ENCODE data around the gene BEGAIN.

Gene BEGAIN

DNA sequence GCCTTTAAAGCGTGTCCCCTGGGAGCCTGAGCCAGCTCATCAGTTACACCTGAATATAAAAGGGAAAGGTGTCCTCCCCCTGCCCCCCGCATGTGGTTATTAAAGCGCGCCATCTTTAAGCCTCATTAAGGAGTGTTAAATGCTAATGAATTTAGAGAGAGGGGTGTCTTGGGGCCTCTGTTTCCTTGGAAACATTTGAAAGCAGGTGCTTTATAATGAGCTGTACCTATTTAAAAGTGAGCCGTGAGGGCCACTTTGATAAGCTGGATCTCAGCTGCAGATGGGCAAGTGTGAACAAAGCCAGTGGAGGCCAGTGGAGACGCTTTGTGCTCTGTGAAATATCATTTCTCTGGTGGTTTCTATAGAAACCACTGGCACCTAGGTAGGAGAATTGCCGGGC, 84.0 kb downstream of the BEGAIN start:
- DNase-seq: no peak

DNA sequence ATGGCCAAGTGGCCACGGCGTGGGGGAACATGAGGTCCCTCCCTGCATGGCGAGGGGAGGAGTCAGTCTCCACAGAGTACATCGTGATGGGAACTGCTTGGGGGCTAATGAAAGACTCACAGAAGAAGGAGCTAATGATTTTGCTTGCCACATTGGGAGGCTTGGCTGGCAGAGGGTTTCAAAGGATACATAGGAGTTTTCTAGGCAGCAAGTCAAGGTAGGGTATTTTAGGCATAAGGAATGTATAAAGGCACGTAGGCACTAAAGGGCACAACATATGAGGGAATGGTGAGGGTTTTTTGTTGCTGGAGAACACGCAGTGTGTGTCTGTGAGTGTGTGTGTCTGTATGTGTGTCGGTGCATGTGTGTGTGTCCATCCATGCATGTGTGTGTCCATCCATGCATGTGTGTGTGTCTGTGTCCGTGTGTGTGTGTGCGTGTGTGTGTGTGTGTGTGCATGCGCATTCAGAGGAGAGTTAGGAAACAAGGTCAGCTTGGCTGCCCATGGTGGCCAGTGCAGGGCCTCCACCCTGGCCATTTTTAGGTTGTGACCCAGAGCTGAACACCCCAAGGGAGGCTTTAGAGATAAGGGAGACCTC, 84.5 kb downstream of the BEGAIN start:
- DNase-seq: no peak

DNA sequence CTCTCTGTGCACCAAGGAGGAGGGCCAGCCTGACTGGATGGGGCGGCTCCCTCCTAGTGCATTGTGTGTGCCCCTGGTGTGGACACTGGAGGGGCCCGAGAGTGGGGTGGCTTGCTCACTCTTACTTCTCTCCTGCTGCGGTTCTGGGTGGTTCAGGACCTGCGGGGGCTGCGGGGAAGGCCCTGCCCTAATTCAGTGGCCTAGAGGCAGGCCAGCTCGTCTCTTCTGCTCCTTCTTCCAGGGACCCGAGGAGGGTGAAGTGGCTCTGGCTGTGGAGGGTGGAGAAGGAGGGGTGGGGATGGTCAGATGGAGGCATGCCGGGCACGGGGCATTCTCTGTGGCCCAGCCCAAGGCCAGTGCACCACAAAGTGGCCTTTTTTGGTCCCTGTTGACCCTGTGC, 87.1 kb downstream of the BEGAIN start:
- DNase-seq: no peak

DNA sequence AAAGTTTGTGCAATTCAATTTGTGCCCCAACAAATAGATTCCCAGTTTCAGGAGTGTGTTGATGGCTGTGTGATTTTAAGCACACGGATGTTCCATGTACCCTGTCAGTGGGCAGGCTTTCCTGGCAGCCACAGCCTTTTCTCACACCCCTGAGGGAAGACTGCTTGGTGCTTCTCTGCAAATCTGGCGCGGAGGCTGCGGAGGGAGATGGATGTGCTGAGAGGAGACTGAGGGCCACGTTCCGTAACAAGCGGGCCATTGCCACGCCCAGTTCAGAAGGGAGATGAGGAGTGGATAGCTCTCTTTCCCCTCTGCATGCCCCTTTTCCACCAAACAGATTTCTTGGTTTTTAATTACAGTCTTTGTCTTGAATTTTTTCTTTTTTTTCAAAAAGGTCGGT, 89.1 kb downstream of the BEGAIN start:
- DNase-seq: peak in 1 of 2 experiments; percentile 24

DNA sequence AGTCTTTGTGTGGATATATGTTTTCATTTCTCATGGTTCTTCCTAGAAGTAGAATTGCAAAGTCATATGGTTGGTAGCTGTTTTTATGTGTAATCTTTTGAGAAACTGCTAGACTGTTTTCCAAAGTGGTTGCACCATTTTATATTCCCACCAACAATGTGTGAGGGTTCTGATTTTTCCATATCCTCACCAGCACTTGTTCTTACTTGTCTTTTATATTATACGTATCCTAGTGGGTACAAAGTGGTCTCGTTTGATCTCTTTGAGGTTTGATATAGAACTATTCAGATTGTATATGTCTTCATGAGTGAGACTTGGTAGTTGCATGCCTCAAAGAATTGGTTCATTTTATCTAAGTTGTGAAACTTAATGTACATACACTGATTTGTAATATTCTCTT, 91.3 kb downstream of the BEGAIN start:
- DNase-seq: no peak

DNA sequence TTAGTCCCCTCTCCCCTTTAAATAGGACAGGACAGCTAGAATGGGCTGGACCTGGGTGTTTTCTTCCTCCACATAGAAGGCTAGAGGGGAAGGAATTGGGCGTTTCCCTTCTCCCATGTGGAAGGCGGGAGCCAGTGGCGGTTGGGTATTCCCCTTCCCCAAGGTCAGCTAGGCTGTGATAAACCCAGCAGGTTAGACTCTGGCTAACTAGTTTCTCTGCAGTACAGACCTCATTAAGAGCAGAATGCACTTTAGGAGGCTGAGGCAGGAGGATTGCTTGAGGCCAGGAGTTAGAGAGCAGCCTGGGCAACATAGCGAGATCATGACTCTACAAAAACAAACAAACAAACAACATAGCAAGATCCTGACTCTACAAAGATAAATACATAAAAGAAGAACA, 92.6 kb downstream of the BEGAIN start:
- no peak for DNase-seq

DNA sequence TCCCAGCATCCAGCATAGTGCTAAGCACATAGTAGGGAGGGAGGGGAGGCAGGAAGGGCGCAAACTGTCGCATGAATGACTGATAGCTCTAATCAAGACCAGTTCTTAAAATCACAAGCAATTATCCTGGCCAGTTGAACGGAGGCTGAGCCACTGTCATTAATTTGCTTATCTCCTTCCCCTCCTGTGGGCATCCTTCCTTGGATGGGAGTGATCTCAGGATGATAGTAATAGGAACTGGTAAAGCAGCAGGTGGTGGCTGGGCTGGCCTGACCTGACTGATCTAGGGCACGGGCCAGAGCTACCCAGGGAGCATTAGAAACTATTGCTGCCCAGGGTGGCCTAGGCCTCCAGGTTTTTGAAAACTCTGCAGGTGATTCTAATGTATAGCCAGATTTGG, 97.0 kb downstream of the BEGAIN start:
- no peak for DNase-seq

DNA sequence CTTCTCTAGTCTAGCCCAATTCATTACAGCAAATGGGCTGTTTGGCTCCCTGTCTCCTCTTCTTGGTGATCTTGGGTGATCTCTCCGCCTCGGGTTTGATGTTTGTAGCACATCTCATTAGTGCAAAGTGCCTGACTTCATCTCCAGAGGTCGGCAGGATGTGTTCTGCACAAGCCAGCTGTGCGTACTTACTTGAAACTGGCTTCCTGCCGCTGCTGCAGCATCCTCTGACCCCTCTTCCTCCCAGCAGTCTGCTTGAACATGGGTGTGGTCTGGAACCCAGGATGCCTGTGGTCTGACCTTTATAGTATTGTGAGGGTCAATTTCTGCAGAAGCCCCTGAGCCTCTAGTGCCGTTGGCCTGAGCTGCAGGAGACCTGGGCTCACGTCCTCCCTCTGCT, 99.2 kb downstream of the BEGAIN start:
- no peak for DNase-seq

DNA sequence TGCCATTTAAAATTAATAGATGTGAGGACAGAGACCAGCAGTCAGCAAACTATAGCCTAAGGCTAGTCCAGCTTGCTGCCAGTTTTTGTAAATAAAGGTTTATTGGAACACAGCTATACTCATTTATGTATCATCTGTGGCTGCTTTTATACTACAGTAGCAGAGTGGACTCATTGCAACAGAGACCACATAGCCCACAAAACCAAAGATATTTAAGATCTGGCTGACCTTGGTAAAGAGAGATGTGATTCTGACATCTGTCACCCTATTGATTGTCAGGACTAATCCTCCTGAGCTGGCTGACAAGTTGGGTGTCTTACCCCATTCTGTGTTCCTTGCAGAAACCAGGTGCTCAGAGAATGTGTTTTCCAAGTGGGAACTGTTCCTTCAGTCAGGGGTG, 99.9 kb downstream of the BEGAIN start:
- no peak for DNase-seq

All from NCI-H446 (cell line).